Heart right ventricle (tissue), 16 donors: ENCODE results near the gene ZDHHC4. TPM values are rescaled to one million over a fixed set of nuclear protein-coding genes. Genes with fewer than 3 reads are reported as not detected.

Experiments used
- ATAC-seq, 8 donors: fragments of 200-7000 bp; cut with Tn5 transposase; one replicate each; pipeline ENCODE4 v1.9.1; 2020; ENCODE audit warnings: mild to moderate bottlenecking in 8 of 8, moderate library complexity in 8 of 8, moderate number of reproducible peaks in 1 of 8
- DNase-seq, 2 donors: peaks; one replicate each; pipeline ENCODE4 v3.0.0-alpha.2; 2020
- H3K27ac ChIP-seq, 10 donors: fragments of 200-600 bp; sonication (generic) in 2 of 10; one replicate each; pipeline versions ENCODE4 v1.5.0 to v1.8.0; 2020 to 2022; ENCODE audit warnings: mild to moderate bottlenecking in 3 of 10
- H3K27me3 ChIP-seq, 7 donors: fragments of 200-600 bp; one replicate each; pipeline ENCODE4 v1.8.0; 2021 to 2022; ENCODE audit warnings: mild to moderate bottlenecking in 2 of 7
- H3K36me3 ChIP-seq, 9 donors: fragments of 200-600 bp; sonication (generic) in 1 of 9; one replicate each; pipeline versions ENCODE4 v1.5.0 to v1.8.0; 2020 to 2022; ENCODE audit warnings: mild to moderate bottlenecking in 2 of 9
- H3K4me1 ChIP-seq, 9 donors: fragments of 200-600 bp; sonication (generic) in 1 of 9; one replicate each; pipeline versions ENCODE4 v1.5.0 to v1.8.0; 2020 to 2022; ENCODE audit warnings: mild to moderate bottlenecking in 4 of 9
- H3K4me3 ChIP-seq, 10 donors: fragments of 200-600 bp; sonication (generic) in 2 of 10; one replicate each; pipeline versions ENCODE4 v1.5.0 to v1.8.0; 2020 to 2022; ENCODE audit warnings: mild to moderate bottlenecking in 7 of 10, moderate library complexity in 2 of 10
- H3K9me3 ChIP-seq, 11 donors: fragments of 200-600 bp in 10 of 11; sonication (generic) in 2 of 11; one replicate each; pipeline versions ENCODE4 v1.5.0 to v1.8.0; 2013 to 2022; ENCODE audit warnings: mild to moderate bottlenecking in 2 of 11, control low read depth in 1 of 11, moderate library complexity in 1 of 11
- WGBS, 2 donors: extraction: QIAGEN DNeasy Blood & Tissue Kit; methylation state at CpG; one replicate each; pipeline ENCODE4 v1.1.7; 2013; ENCODE audit warnings: inconsistent platforms in 1 of 2; 5-methylcytosine and 5-hydroxymethylcytosine counted together
- intact Hi-C, 10 donors: fragments of 100-400 bp; cut with DNase I; formaldehyde crosslinking; loops; one replicate each; pipeline versions ENCODE4 v1.11.1 to v1.14.2; 2022
- polyA plus RNA-seq, 2 donors: library from polyadenylated mRNA; stranded (reverse); fragments of 200-250 nt; gene quantifications; one replicate each; pipeline ENCODE4 v1.2.3, GENCODE V29; 2013
- total RNA-seq, 10 donors: library from RNA; stranded (reverse); fragmentation: NEBNext Ultra II Directional in 3 of 10; extraction: Animal tissue kit (Norgen Biotek cat#: 25700) in 3 of 10; gene quantifications; one replicate each; pipeline versions ENCODE4 v1.2.1 to v1.2.4, GENCODE V29; 2021 to 2023
- TF ChIP-seq, protein P1 (sequence below), 9 donors: fragments of 200-600 bp; sonication (generic) in 2 of 9; IDR thresholded peaks; one replicate each; pipeline versions ENCODE4 v1.5.0 to v1.8.0; 2021 to 2022; ENCODE audit warnings: antibody characterized with exemption in 9 of 9, mild to moderate bottlenecking in 5 of 9, moderate library complexity in 1 of 9
- donor health status: Arrhythmogenic right ventricular cardiomyopathy.
- donor health status: ischemic (EF 13 %, LVEDD 7.1; RV severe dilation, severe dysfunction).
- donor health status: healthy with polysubstance abuse.
- donor health status: DM: no; HTN: yes; CAD: no.
- donor health status: DM: no; HTN: no; CAD: no.
- donor health status: ischemic (EF 25% LVEDD 6.9; RV normal size, moderate dysfunction).
- donor health status: ischemic (EF 25% LVEDD 5.7; RV mildly dilated, moderate dysfunction).
- donor health status: healthy.
- donor health status: DM: yes; HTN: yes; CAD: no.
- donor health status: Ischemic cardiomyopathy.
- donor health status: ischemic (EF 35%, LVEDD 5.7; RV mildly dilated, moderate dysfunction).
- donor health status: nonischemic (EF 11% LVEDD 7.7; RV severe dilation, severe dysfunction).
- donor health status: DM: yes; HTN: yes; CAD: no.
- donor health status: PGD.
- donor health status: ischemic (EF 29% LVEDD 5.4; RV normal size, mild dysfunction).
- donor health status: nonischemic (EF 23%, LVEDD 6.1; RV moderate dilation, normal function).

The ZDHHC4 gene
- total and polyA plus RNA-seq, 12 donors: 25.5 to 54.2 (median 43.3) TPM

DNA sequence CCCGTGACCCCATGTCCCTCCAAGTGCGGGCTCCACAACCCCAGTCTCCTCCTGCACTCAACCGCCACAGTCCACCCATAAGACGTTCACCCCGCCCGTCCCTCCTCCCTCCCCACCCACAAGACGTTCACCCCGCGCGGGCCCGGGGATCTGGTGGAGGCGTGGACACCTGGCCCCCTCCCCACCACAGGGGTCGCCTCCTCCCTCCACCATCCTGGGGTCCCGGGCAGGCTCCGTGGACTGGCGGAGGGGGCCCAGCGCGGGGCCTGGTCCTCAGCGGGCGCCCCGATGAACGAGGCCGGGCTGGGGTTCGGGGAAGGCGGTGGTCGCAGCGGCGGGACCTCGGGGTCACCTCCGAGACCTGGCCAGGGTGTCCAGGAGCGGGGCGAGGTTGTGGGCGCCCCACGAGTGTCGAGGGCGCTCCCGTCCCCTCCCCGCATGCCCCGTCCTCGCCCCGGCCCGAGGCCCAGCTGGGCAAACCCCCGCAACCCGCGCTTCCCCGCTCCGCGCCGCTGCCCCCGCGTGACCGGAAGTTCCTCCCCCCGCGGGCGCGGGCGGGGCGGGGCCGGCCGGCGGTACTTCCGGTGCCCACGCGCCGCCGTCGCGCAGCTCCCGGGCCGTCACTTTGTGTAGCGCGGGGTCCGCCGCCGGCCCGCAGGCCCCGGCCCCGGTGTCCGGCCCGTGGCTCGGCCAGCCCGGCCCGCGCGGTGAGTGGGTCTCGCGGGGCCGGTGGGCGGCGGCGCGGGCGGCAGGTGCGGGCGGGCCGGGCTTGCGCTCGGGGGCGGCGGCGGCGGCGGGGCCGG lies 59.7 kb downstream of the ZDHHC4 start, which contains the start of gene ZNF316:
Gene ZNF316, plus strand, starts transcription at position 578 of the 803 bp plus-strand sequence. CDS start 5,092 bp downstream, outside the sequence.
- H3K4me1 ChIP-seq: peaks cover 4 to 36% (median 21%) of the 10 kb centered on the region in 9 donors
- H3K27ac ChIP-seq: peak within 1 kb of the TSS; percentile 67 to 97 (median 90)
- ATAC-seq: peak; percentile 69 to 87 (median 82)
- H3K4me3 ChIP-seq: peak within 1 kb of the TSS; percentile 72 to 100 (median 92)
- WGBS, 2 donors: 2 to 4% methylated on average over 41 to 104 of the region's 104 CpGs
- intact Hi-C loops: loop anchor here in 1 of 10 donors (5.0 kb wide), 1 partner anchor 70 kb away; the partner anchor contains the start of gene ZNF12
- H3K27me3 ChIP-seq: no peaks in the 10 kb centered on the region
- H3K9me3 ChIP-seq: no peaks in the 10 kb centered on the region
- peaks cover 0 to 30% (median 0%) of the 10 kb centered on the region in 9 donors for H3K36me3 ChIP-seq
- TF ChIP-seq, protein P1, sequence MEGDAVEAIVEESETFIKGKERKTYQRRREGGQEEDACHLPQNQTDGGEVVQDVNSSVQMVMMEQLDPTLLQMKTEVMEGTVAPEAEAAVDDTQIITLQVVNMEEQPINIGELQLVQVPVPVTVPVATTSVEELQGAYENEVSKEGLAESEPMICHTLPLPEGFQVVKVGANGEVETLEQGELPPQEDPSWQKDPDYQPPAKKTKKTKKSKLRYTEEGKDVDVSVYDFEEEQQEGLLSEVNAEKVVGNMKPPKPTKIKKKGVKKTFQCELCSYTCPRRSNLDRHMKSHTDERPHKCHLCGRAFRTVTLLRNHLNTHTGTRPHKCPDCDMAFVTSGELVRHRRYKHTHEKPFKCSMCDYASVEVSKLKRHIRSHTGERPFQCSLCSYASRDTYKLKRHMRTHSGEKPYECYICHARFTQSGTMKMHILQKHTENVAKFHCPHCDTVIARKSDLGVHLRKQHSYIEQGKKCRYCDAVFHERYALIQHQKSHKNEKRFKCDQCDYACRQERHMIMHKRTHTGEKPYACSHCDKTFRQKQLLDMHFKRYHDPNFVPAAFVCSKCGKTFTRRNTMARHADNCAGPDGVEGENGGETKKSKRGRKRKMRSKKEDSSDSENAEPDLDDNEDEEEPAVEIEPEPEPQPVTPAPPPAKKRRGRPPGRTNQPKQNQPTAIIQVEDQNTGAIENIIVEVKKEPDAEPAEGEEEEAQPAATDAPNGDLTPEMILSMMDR (IDR thresholded peaks at IDR 0.05): no peak
- DNase-seq: peak; percentile 38 to 75

DNA sequence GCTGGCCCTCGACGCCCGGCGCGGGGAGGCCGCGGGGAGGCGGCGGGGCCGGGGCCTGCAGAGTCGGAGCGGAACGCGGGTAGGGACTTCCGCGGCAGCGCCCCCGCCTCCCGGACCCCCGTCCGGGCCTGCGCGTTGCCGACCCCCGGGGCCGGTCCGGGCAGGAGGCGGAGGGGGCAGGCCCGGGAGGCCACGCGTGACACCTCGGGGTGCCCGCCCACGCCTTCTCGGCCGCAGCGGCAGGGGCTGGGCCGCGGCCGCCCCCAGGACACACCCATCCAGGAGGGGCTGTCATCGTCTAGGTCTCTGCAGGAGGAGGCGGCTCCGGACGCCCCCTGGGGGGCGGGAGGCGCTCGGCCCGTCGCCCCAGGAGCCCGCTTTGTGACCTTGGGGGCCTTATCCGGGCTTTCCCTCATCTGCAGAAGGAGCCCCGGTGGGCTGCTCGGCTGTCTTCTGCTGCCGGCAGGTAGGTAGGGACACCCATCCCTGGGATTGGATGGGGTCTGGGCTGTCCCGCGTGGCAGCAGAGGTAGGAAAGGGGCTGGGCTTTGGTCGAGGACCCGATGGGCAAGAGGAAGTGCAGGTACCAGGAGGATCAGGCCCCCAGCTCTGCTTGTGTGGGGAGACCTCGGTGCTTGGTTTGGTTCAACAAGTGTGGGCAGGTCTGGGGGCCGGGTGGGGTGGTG lies 60.4 kb downstream of the ZDHHC4 start:
- H3K36me3 ChIP-seq: peaks cover 0 to 38% (median 0%) of the 10 kb centered on the region in 9 donors
- peak overlapping the region; percentile 64 to 98 (median 80) for H3K4me3 ChIP-seq
- no peak for DNase-seq
- intact Hi-C loops: loop anchor here in 1 of 10 donors (5.0 kb wide), 1 partner anchor 70 kb away; the partner anchor contains the start of gene ZNF12
- H3K27ac ChIP-seq: peak overlapping the region in 9 of 10 donors; percentile 52 to 83 (median 75)
- peaks cover 4 to 36% (median 21%) of the 10 kb centered on the region in 9 donors for H3K4me1 ChIP-seq
- 1% methylated on average over 60 of the region's 60 CpGs for WGBS, 2 donors
- TF ChIP-seq, protein P1 (IDR thresholded peaks at IDR 0.05): peak in 8 of 9 donors; percentile 7 to 51 (median 28)
- H3K9me3 ChIP-seq: no peaks in the 10 kb centered on the region
- ATAC-seq: peak in 6 of 8 donors; percentile 20 to 51 (median 38)
- no peaks in the 10 kb centered on the region for H3K27me3 ChIP-seq

Other genes starting within 250 kb of the ZDHHC4 start
- gene FAM220A, start 228.5 kb upstream of the ZDHHC4 start, total RNA-seq: 10 to 100 TPM; 16.0 to 39.4 (median 19.1) TPM
- gene FAM220A, start 228.5 kb upstream of the ZDHHC4 start, polyA plus RNA-seq: 10 to 100 TPM; 12.4 to 15.1 TPM
- 100 to 1,000 TPM; 115 to 180 (median 137) TPM for gene RAC1, start 202.9 kb upstream of the ZDHHC4 start, total RNA-seq
- 100 to 1,000 TPM; 164 to 205 TPM for gene RAC1, start 202.9 kb upstream of the ZDHHC4 start, polyA plus RNA-seq
- 10 to 100 TPM in 1 of 10 donors, 1 to 10 TPM in 9; 4.8 to 10.5 (median 5.7) TPM for gene DAGLB, start 129.5 kb upstream of the ZDHHC4 start, total RNA-seq
- gene DAGLB, start 129.5 kb upstream of the ZDHHC4 start, polyA plus RNA-seq: 10 to 100 TPM in 1 of 2 donors, 1 to 10 TPM in 1; 7.3 to 12.9 TPM
- 10 to 100 TPM; 38.8 to 78.4 (median 46.6) TPM for gene KDELR2, start 93.3 kb upstream of the ZDHHC4 start, total RNA-seq
- gene KDELR2, start 93.3 kb upstream of the ZDHHC4 start, polyA plus RNA-seq: 10 to 100 TPM; 29.3 to 92.4 TPM
- under 1 TPM in 1 of 10 donors, not detected in 9; 0.11 TPM for gene GRID2IP, start 26.0 kb upstream of the ZDHHC4 start, total RNA-seq
- under 1 TPM; 0.01 to 0.15 TPM for gene GRID2IP, start 26.0 kb upstream of the ZDHHC4 start, polyA plus RNA-seq
- 10 to 100 TPM in 9 of 10 donors, 1 to 10 TPM in 1; 9.8 to 22.0 (median 13.5) TPM for gene INTS15, start 12.6 kb downstream of the ZDHHC4 start, total RNA-seq
- 10 to 100 TPM; 10.2 to 12.7 TPM for gene INTS15, start 12.6 kb downstream of the ZDHHC4 start, polyA plus RNA-seq
- gene ZNF853, start 38.2 kb downstream of the ZDHHC4 start, total RNA-seq: 10 to 100 TPM in 8 of 10 donors, 1 to 10 TPM in 2; 8.8 to 16.3 (median 13.9) TPM
- 1 to 10 TPM; 1.2 to 3.5 TPM for gene ZNF853, start 38.2 kb downstream of the ZDHHC4 start, polyA plus RNA-seq
- 10 to 100 TPM in 8 of 10 donors, 1 to 10 TPM in 2; 9.8 to 20.1 (median 14.0) TPM for gene ZNF316, start 59.9 kb downstream of the ZDHHC4 start, total RNA-seq
- gene ZNF316, start 59.9 kb downstream of the ZDHHC4 start, polyA plus RNA-seq: 10 to 100 TPM in 1 of 2 donors, 1 to 10 TPM in 1; 7.6 to 20.8 TPM
- gene ZNF12, start 129.5 kb downstream of the ZDHHC4 start, total RNA-seq: 10 to 100 TPM; 13.5 to 18.0 (median 16.3) TPM
- gene ZNF12, start 129.5 kb downstream of the ZDHHC4 start, polyA plus RNA-seq: 1 to 10 TPM; 7.2 to 7.7 TPM
- gene RSPH10B2, start 176.6 kb downstream of the ZDHHC4 start, total RNA-seq: under 1 TPM in 3 of 10 donors, not detected in 7; 0.07 to 0.11 (median 0.10) TPM
- gene RSPH10B2, start 176.6 kb downstream of the ZDHHC4 start, polyA plus RNA-seq: under 1 TPM in 1 of 2 donors, not detected in 1; 0.06 TPM
- gene CCZ1B, start 248.8 kb downstream of the ZDHHC4 start, total RNA-seq: 10 to 100 TPM; 13.1 to 33.4 (median 23.7) TPM
- 10 to 100 TPM; 18.4 to 36.9 TPM for gene CCZ1B, start 248.8 kb downstream of the ZDHHC4 start, polyA plus RNA-seq